Measurements from ENCODE around the gene FAM120A.

FAM120A gene

GRCh38 chr9:93451849-93452709, 594 bp downstream of the FAM120A start:
- DNase-seq: peak; percentile 53

- DNase-seq: no peak
Measured at GRCh38 chr9:93452710-93453046, 1.2 kb downstream of the FAM120A start.

GRCh38 chr9:93453047-93453914, 1.8 kb downstream of the FAM120A start, which contains the start of gene FAM120AOS:
Gene FAM120AOS (minus strand): TSS chr9:93453581. CDS start chr9:93452709, 872 bp downstream.
- peak; percentile 97 for DNase-seq

DNA sequence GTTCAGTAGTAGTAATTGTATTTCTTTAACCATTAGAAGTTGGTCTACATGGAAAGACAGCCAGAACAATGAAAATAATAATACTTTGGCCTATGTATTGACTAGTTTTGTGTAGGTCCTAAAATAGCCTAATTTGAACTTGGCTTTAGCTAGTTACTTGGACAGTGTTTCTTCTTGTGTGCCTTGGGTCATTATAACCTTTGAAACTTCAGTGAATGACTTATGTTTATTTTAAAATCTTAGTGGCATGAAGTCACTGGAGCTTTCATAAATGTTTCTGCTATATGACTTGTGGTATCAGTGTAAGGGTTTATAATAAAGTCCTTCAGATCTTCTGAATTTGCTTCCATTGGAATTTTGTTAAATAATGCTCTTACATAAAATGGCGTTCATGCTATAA, 4.5 kb downstream of the FAM120A start:
- DNase-seq: no peak

GRCh38 chr9:93456504-93456903, 5.0 kb downstream of the FAM120A start:
- no peak for DNase-seq

DNA sequence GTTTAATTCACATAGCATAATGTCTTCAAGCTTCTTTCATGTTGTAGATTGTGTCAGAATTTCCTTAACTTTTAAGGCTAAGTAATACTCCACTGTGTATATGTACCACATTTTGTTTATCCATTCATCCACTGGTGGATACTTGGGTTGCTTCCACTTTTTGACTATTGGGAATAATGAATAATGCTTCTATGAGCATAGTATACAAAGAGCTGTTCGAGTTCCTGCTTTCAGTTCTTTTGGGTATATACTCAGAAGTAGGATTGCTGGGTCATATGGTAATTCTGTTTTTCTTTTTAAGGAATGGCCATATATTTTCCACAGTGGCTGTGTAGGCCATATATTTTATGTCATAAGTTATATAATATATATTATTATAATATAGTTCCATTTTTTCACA, 5.5 kb downstream of the FAM120A start:
- DNase-seq: no peak

DNA sequence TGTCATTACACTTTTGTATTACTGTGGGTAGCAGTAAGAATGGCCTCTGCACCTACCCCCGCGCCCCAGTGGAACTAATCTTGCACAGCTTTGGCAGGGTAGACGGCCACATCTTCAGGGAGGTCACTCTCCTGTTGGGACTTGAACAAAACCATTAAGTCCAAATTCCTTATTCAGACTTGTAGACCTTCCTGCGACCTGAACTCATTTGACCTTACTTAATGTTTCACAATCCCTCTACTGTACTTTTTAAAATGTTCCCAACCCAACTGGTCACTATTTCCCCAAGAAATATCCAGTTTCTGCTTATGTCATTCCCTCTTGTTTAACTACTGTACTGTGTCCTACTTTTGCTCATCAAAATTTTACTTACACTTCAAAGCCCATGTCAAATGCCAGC, 7.2 kb downstream of the FAM120A start:
- no peak for DNase-seq

GRCh38 chr9:93459432-93459847, 8.0 kb downstream of the FAM120A start:
- no peak for DNase-seq

- DNase-seq: no peak
Measured at GRCh38 chr9:93460689-93461413, 9.4 kb downstream of the FAM120A start.

DNA sequence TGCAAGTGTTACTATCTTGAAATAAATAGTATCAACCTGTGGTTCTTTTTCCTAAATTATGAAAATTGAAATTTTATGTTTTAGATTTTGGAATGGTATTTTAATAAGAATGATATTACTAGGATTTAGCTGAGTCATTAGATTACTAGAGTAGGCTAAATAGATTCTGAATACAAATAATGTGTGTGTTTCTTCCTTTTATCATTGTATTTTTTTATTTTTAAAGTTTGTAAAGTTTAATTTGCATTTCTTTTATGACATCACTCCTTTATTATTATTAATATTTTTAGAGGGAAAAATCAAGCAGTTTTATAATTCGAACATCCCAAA, 9.9 kb downstream of the FAM120A start:
- no peak for DNase-seq

DNA sequence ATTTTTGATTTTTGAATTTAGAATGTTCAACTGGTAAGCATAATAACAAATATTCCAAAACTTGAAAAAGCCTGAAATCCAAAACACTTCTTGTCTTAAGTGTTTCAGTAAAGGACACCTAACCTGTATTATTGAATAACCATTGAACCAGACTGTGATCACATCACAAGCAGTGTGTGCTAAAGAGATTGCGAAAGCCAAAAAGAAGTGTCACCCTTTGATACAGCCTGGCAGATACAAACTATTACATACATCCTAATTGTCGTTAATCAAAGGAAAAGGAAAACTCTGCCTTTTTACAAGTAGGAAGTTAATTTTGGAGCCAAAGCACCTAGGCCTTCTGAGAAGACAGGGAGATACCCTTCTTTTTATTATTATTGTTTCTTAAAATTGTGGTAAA, 10.3 kb downstream of the FAM120A start:
- DNase-seq: peak; percentile 31

GRCh38 chr9:93463638-93464248, 12.3 kb downstream of the FAM120A start:
- peak; percentile 32 for DNase-seq

- no peak for DNase-seq
Measured at GRCh38 chr9:93464395-93464794, 12.9 kb downstream of the FAM120A start.

GRCh38 chr9:93464876-93465275, 13.4 kb downstream of the FAM120A start:
- DNase-seq: no peak

- no peak for DNase-seq
Measured at GRCh38 chr9:93465855-93466254, 14.4 kb downstream of the FAM120A start.

DNA sequence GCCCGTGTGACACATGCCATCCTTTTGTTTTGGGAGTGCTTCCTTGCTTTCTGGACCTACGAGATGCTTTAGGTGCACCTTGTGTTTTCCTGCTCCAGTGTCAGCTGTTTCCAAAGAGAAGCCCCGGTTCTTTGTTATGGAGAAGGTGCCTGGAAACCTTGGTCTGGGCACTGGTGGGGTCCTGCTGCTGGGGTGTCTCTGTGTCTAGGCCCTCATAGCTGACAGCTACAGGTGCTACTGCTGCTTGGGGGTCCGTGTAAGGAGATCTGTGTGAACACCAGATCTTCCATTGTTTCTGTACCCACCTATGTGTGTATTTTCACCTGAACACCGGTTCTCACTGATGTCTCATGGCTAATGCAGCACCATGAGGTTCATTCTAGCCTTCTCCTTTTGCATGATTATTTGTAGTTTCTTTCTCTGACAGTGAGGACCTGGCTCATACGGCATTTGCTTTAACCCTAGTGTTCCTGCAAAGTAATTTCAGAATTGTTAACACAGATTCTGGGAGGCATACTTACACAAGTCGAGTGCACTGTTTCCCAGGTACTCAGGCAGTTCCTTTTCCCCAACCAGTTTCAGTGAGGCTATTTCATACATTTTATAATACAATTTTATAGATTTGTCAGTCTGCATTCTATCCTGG, 15.1 kb downstream of the FAM120A start:
- no peak for DNase-seq

GRCh38 chr9:93467062-93467416, 15.6 kb downstream of the FAM120A start:
- peak; percentile 49 for DNase-seq

DNA sequence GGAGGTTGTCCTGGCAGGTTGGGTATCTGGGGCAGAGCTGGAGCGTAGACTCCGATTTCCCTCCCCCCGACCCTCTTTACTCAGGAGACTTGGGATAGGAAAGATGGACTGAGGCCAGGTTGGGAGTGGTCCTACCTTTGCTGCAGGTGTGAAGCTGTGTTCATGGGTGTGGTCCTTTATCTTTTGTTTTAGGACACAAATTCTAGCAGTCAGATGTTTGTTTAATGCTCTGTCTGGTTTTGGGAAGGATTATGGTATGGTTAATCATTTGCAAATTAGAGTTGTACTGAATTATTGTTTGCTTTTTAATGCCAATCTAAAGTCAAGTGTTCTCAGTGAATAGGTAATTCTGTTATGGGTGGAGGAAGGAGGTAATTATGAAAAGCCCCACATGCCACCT, 16.0 kb downstream of the FAM120A start:
- DNase-seq: no peak

- peak; percentile 52 for DNase-seq
Measured at GRCh38 chr9:93468763-93469456, 17.4 kb downstream of the FAM120A start.

- no peak for DNase-seq
Measured at GRCh38 chr9:93470391-93470790, 18.9 kb downstream of the FAM120A start.

GRCh38 chr9:93471124-93471523, 19.6 kb downstream of the FAM120A start:
- DNase-seq: no peak

DNA sequence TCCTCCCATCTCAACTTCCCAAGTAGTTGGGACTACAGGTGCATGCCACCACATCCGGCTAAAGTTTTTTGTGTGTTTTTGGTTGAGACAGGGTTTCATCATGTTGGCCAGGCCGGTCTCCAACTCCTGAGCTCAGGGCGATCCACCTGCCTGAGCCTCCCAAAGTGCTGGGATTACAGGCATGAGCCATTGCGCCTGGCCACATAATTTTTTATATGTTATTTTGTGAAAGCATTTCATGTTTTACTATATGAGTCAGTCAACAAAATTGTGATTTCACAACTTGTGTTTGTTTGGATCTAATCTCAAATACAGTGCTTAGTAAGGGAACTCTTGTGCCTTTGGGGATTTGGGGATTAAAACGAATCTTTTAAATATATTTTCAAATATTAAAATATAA, 21.9 kb downstream of the FAM120A start:
- DNase-seq: no peak

All from hematopoietic multipotent progenitor cell treated with erythropoietin and hydrocortisone succinate and interleukin-3 and kit ligand, for 6 days (in vitro differentiated cells).